RWPE1 (cell line): ENCODE data around the gene GLIPR2.

ENCODE experiments used
- CTCF ChIA-PET: fragments of 350-600 bp; sonication (Branson Sonifier 250); formaldehyde crosslinking; extraction: SDS; loops from one replicate; lab custom pipeline; 2021; lab: Yijun Ruan, JAX
- POLR2A ChIA-PET: fragments of 400-600 bp; formaldehyde crosslinking; extraction: SDS; loops from one replicate; lab custom pipeline; 2020; ENCODE audit warnings: antibody characterized with exemption; ENCODE audit not compliant: low non-redundant PET; lab: Yijun Ruan, JAX
- DNase-seq: peaks from one replicate; pipeline ENCODE4 v3.0.0; 2012; ENCODE audit warnings: low spot score
- H3K27ac ChIP-seq: fragments of 450-650 bp; 2 replicates; pipeline ENCODE4 v1.5.1; 2017
- TF ChIP-seq, protein P1 (sequence below): fragments of 450-650 bp; conservative IDR thresholded peaks from 2 replicates; pipeline ENCODE4 v1.5.1; 2017; ENCODE audit warnings: low read depth, mild to moderate bottlenecking

GLIPR2 gene

DNA sequence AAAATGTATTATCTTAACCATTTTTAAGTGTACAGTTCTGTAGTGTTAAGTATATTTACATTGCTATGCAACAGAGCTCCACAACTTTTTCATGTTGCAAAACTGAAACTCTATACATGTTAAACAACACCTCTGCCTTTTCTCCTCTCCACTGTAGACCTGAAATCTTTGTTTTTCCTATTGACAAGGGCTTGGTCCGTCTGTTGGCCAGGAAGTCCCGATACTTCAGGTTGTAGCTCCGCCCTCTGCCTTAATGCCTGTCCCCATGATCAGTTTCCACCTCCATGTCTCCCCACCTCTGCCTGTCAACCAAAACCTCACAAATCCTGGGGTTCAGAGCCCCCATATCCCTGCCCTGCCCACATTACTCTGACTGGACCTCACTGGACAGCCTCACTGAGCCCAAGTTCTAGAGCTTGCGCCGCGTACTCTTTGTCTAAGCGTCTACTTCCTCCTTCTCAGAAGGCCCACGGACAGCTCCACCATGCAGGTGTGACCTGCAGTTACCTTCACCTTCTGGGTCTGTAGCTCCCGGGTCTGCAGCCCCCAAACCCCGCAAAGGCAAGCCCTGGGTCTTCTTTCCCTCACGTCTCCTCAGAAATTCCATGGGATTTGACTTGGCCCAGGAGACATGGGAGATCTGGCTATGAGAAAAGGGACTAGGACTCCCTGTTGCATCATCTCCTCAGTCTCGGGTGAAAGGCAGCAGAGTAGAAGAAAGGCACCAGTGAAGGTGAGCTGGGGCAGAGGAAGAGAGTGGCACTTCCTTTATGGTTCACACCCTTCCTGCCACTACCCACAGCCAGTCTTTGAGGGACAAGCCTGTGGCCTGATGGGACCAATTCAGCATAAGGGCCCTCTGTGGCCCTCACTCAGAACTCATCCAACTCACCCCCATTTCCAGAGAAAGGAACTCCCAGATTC lies 8.0 kb downstream of the GLIPR2 start:
- POLR2A ChIA-PET, result no interaction called here
- TF ChIP-seq, protein P1, sequence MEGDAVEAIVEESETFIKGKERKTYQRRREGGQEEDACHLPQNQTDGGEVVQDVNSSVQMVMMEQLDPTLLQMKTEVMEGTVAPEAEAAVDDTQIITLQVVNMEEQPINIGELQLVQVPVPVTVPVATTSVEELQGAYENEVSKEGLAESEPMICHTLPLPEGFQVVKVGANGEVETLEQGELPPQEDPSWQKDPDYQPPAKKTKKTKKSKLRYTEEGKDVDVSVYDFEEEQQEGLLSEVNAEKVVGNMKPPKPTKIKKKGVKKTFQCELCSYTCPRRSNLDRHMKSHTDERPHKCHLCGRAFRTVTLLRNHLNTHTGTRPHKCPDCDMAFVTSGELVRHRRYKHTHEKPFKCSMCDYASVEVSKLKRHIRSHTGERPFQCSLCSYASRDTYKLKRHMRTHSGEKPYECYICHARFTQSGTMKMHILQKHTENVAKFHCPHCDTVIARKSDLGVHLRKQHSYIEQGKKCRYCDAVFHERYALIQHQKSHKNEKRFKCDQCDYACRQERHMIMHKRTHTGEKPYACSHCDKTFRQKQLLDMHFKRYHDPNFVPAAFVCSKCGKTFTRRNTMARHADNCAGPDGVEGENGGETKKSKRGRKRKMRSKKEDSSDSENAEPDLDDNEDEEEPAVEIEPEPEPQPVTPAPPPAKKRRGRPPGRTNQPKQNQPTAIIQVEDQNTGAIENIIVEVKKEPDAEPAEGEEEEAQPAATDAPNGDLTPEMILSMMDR, result no peak

GRCh38 chr9:36145970-36146369 lies 9.4 kb downstream of the GLIPR2 start:
- TF ChIP-seq, protein P1, result no peak
- no peak overlapping the region for H3K27ac ChIP-seq
- ChIA-PET CTCF (no interaction called here), POLR2A (no interaction called here)
- no peak for DNase-seq

More for the DNA sequence above, 8.0 kb downstream of the GLIPR2 start:
- CTCF ChIA-PET, result interaction anchor here (0.7 kb wide), 1 partner anchor 21 kb away, joined by 3 read pairs; no protein-coding TSS in a partner anchor
- DNase-seq, result no peak
- no peak overlapping the region for H3K27ac ChIP-seq

GRCh38 chr9:36146651-36147050 lies 10.1 kb downstream of the GLIPR2 start:
- H3K27ac ChIP-seq, result no peak overlapping the region
- POLR2A ChIA-PET, result no interaction called here
- DNase-seq, result no peak
- CTCF ChIA-PET, result no interaction called here
- TF ChIP-seq, protein P1, result no peak

- ChIA-PET POLR2A (no interaction called here), CTCF (interaction anchor here (1.0 kb wide), 1 partner anchor 19 kb away, joined by 3 read pairs; no protein-coding TSS in a partner anchor)
- TF ChIP-seq, protein P1, result no peak
- DNase-seq, result no peak
- peak overlapping the region; percentile 68; the same call in 1 of the 2 replicates for H3K27ac ChIP-seq
These were observed 11.1 kb downstream of the GLIPR2 start for GRCh38 chr9:36147441-36148175.

GRCh38 chr9:36148311-36149051 lies 11.9 kb downstream of the GLIPR2 start:
- CTCF ChIA-PET, result interaction anchor here (1.0 kb wide), 1 partner anchor 17 kb away, joined by 3 read pairs; no protein-coding TSS in a partner anchor
- H3K27ac ChIP-seq, result peak overlapping the region; percentile 68
- peak; percentile 97 for DNase-seq
- TF ChIP-seq, protein P1, result no peak
- POLR2A ChIA-PET, result no interaction called here

DNA sequence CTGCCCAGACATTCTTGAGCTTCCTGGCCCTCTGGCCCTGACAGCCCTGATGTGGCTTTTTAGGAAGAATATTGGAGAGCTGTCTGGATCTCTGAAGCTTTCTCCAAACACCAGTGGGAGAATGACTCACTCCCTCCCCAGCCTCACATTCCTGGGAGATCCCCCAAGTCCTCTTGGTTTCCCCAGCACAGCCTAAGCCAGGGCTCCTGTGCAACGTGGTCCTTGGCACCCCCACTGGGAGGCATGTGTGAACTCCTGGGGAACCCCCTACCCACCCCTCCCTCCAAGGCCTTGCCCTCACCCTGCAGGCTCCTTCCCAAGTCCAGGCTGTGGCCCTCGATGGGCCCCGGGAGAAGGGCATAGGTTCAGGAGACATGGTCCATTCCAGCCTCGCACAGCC lies 12.7 kb downstream of the GLIPR2 start:
- ChIA-PET POLR2A (no interaction called here), CTCF (no interaction called here)
- DNase-seq, result peak; percentile 61
- TF ChIP-seq, protein P1, result no peak
- H3K27ac ChIP-seq, result peak overlapping the region; percentile 68
